Prostate gland (tissue), 2 donors: ENCODE results near the gene TMEM200B. TPM values are rescaled to one million over a fixed set of nuclear protein-coding genes. Genes with fewer than 3 reads are reported as not detected.
"Not testable (repeated sequence)": the region's sequence is repeated elsewhere in the genome, so short reads cannot be mapped to it uniquely, and the experiment has no call there.

Experiments
- DNase-seq: peaks from one replicate; pipeline ENCODE4 v3.0.0-alpha.2; 2019; ENCODE audit warnings: low spot score
- H3K27ac ChIP-seq, 2 donors: fragments of 200-600 bp; sonication (generic); 2 replicates each; pipeline ENCODE4 v1.5.1; 2017 to 2019
- H3K27me3 ChIP-seq: fragments of 200-600 bp; sonication (generic); replicated peaks from 2 replicates; pipeline ENCODE4 v1.5.1; 2019; ENCODE audit not compliant: insufficient read depth
- H3K36me3 ChIP-seq, 2 donors: fragments of 200-600 bp; sonication (generic); 1 replicate in 1 of 2; 2 replicates in 1 of 2; pipeline versions ENCODE4 v1.5.1 to v1.8.1; 2017 to 2019
- H3K4me1 ChIP-seq: fragments of 200-600 bp; sonication (generic); replicated peaks from 2 replicates; pipeline ENCODE4 v1.5.1; 2019
- H3K4me3 ChIP-seq, 2 donors: fragments of 200-600 bp; sonication (generic); 2 replicates each; pipeline ENCODE4 v1.5.1; 2017 to 2019
- H3K9me3 ChIP-seq: fragments of 200-600 bp; sonication (generic); 2 replicates; pipeline ENCODE4 v1.5.1; 2017
- CTCF ChIP-seq, 4 experiments: fragments of 200-600 bp in 2 of 4; fragments of 450-650 bp in 2 of 4; sonication (generic) in 2 of 4; IDR thresholded peaks; 1 replicate in 3 of 4; 2 replicates in 1 of 4; pipeline ENCODE4 v1.5.1; 2016 to 2019; ENCODE audit warnings: antibody characterized with exemption in 4 of 4, mild to moderate bottlenecking in 2 of 4, moderate library complexity in 2 of 4
- POLR2A ChIP-seq: fragments of 450-650 bp; IDR thresholded peaks from one replicate; pipeline ENCODE4 v1.6.1; 2016; ENCODE audit warnings: antibody characterized with exemption, mild to moderate bottlenecking
- POLR2AphosphoS5 ChIP-seq: sonication (generic); formaldehyde crosslinking; IDR thresholded peaks from one replicate; pipeline ENCODE4 v1.6.1; 2017; ENCODE audit warnings: antibody characterized with exemption
- WGBS: methylation state at CpG from one replicate; pipeline ENCODE4 v1.1.5; 2018; 5-methylcytosine and 5-hydroxymethylcytosine counted together
- intact Hi-C: fragments of 100-400 bp; cut with DNase I; formaldehyde crosslinking; loops from one replicate; pipeline ENCODE4 v1.14.2; 2022
- total RNA-seq, 2 donors: library from RNA; depleted of rRNA; stranded (reverse); fragments of >200 nt; gene quantifications; one replicate each; pipeline ENCODE4 v1.1.0, GENCODE V29; 2016

TMEM200B gene
- total RNA-seq, 2 donors from 2014 or later = 13.0 to 58.0 TPM

- no peaks in the 10 kb centered on the region for H3K27me3 ChIP-seq
- TF ChIP-seq POLR2A (no peak), CTCF (IDR thresholded peaks at IDR 0.05) (no peak), POLR2AphosphoS5 (no peak)
- no peak for DNase-seq
- 86% methylated on average over 8 of the region's 8 CpGs for WGBS
- H3K4me1 ChIP-seq = no peaks in the 10 kb centered on the region
- H3K4me3 ChIP-seq = no peak overlapping the region
- H3K27ac ChIP-seq = no peak overlapping the region
- H3K9me3 ChIP-seq = no peaks in the 10 kb centered on the region
- H3K36me3 ChIP-seq = peaks cover 24 to 36% of the 10 kb centered on the region in 2 donors
- intact Hi-C loops = no loop called here
These were observed 28.5 kb upstream of the TMEM200B start for GRCh38 chr1:29152046-29152805.

- H3K27me3 ChIP-seq, H3K4me3 ChIP-seq, DNase-seq, H3K27ac ChIP-seq, H3K4me1 ChIP-seq, H3K9me3 ChIP-seq, intact Hi-C loops: not testable (repeated sequence)
- 98% methylated on average over 9 of the region's 9 CpGs for WGBS
- peaks cover 24 to 35% of the 10 kb centered on the region in 2 donors for H3K36me3 ChIP-seq
These were observed 26.6 kb upstream of the TMEM200B start for GRCh38 chr1:29150346-29150745.

- no peak overlapping the region for H3K4me3 ChIP-seq
- no peaks in the 10 kb centered on the region for H3K9me3 ChIP-seq
- no peak for DNase-seq
- TF ChIP-seq POLR2A (no peak), CTCF (IDR thresholded peaks at IDR 0.05) (no peak), POLR2AphosphoS5 (no peak)
- WGBS = 94% methylated on average over 35 of the region's 35 CpGs
- intact Hi-C loops = no loop called here
- H3K4me1 ChIP-seq = no peaks in the 10 kb centered on the region
- H3K36me3 ChIP-seq = peaks cover 20 to 24% of the 10 kb centered on the region in 2 donors
- H3K27me3 ChIP-seq = no peaks in the 10 kb centered on the region
- no peak overlapping the region for H3K27ac ChIP-seq
These were observed 25.2 kb upstream of the TMEM200B start for GRCh38 chr1:29148656-29149491.

GRCh38 chr1:29145739-29146437 lies 22.2 kb upstream of the TMEM200B start:
- WGBS = 73% methylated on average over 8 of the region's 8 CpGs
- H3K36me3 ChIP-seq = peaks cover 14 to 18% of the 10 kb centered on the region in 2 donors
- H3K4me1 ChIP-seq = no peaks in the 10 kb centered on the region
- TF ChIP-seq CTCF (IDR thresholded peaks at IDR 0.05) (no peak), POLR2AphosphoS5 (no peak), POLR2A (no peak)
- H3K27ac ChIP-seq = no peak overlapping the region
- no peaks in the 10 kb centered on the region for H3K9me3 ChIP-seq
- H3K27me3 ChIP-seq = no peaks in the 10 kb centered on the region
- intact Hi-C loops = no loop called here
- H3K4me3 ChIP-seq = no peak overlapping the region
- no peak for DNase-seq

GRCh38 chr1:29144178-29144577 lies 20.5 kb upstream of the TMEM200B start:
- peaks cover 11 to 14% of the 10 kb centered on the region in 2 donors for H3K36me3 ChIP-seq
- no peak for TF ChIP-seq CTCF (IDR thresholded peaks at IDR 0.05)
- no peak for TF ChIP-seq POLR2A
- TF ChIP-seq POLR2AphosphoS5 = no peak
- H3K4me1 ChIP-seq = no peaks in the 10 kb centered on the region
- intact Hi-C loops = no loop called here
- H3K4me3 ChIP-seq = no peak overlapping the region
- no peaks in the 10 kb centered on the region for H3K27me3 ChIP-seq
- no peak overlapping the region for H3K27ac ChIP-seq
- 87% methylated on average over 2 of the region's 2 CpGs for WGBS
- DNase-seq = no peak
- H3K9me3 ChIP-seq = no peaks in the 10 kb centered on the region
